IMR-90 (cell line): ENCODE results near the gene SCN1B. TPM values are rescaled to one million over a fixed set of nuclear protein-coding genes. Genes with fewer than 3 reads are reported as not detected.

ENCODE experiments used
- ATAC-seq: fragments of 200-7000 bp; cut with Tn5 transposase; 2 replicates; pipeline ENCODE4 v1.9.1; 2020; ENCODE audit warnings: low read depth, mild to moderate bottlenecking, moderate library complexity
- BruUV-seq: library from RNA; stranded (reverse); fragments of 400-500 nt; replicated peaks from 2 replicates; lab custom pipeline; 2021; lab: Mats Ljungman, UMichigan
- CTCF ChIA-PET: fragments of 300-600 bp; formaldehyde crosslinking; extraction: SDS; loops from one replicate; lab custom pipeline; 2021; ENCODE audit warnings: antibody characterized with exemption; lab: Yijun Ruan, JAX
- POLR2A ChIA-PET: fragments of 300-600 bp; sonication (Branson Sonifier 250); formaldehyde crosslinking; loops from one replicate; lab custom pipeline; 2022; ENCODE audit warnings: antibody characterized with exemption; ENCODE audit not compliant: unreplicated experiment; lab: Charles Lee
- DNase-seq: peaks from one replicate; pipeline ENCODE4 v3.0.0; 2013
- H2AFZ ChIP-seq: replicated peaks from 2 replicates; pipeline ENCODE3; 2013; ENCODE audit warnings: low read length, mild to moderate bottlenecking; ENCODE audit not compliant: poor library complexity
- H2AK5ac ChIP-seq: 2 replicates; pipeline ENCODE4 v1.6.1; 2013; ENCODE audit warnings: low read depth, low read length, inconsistent platforms
- H2AK9ac ChIP-seq: replicated peaks from 2 replicates; pipeline ENCODE3; 2013; ENCODE audit warnings: mild to moderate bottlenecking, low read depth, low read length, moderate library complexity; ENCODE audit not compliant: poor library complexity
- H2BK120ac ChIP-seq: 2 replicates; pipeline ENCODE4 v1.6.1; 2013; ENCODE audit warnings: low read depth, low read length, inconsistent platforms
- H2BK15ac ChIP-seq: 3 replicates; pipeline ENCODE4 v1.6.1; 2013; ENCODE audit warnings: low read depth, low read length, inconsistent platforms
- H2BK20ac ChIP-seq: 2 replicates; pipeline ENCODE4 v1.6.1; 2013; ENCODE audit warnings: low read depth, mild to moderate bottlenecking, inconsistent platforms, low read length, moderate library complexity
- H2BK5ac ChIP-seq: 2 replicates; pipeline ENCODE4 v1.6.1; 2013; ENCODE audit warnings: mild to moderate bottlenecking, low read depth, low read length, inconsistent platforms; ENCODE audit not compliant: poor library complexity, severe bottlenecking
- H3K14ac ChIP-seq: replicated peaks from 2 replicates; pipeline ENCODE4 v1.6.1; 2013; ENCODE audit warnings: low read depth, low read length, inconsistent platforms
- H3K18ac ChIP-seq: 2 replicates; pipeline ENCODE4 v1.6.1; 2013; ENCODE audit warnings: low read depth, low read length, control low read depth
- H3K23ac ChIP-seq: 2 replicates; pipeline ENCODE4 v1.6.1; 2013; ENCODE audit warnings: low read depth, low read length, inconsistent platforms
- H3K27ac ChIP-seq: 2 replicates; pipeline ENCODE4 v1.5.1; 2013; ENCODE audit warnings: mild to moderate bottlenecking, control low read depth, low read length; ENCODE audit not compliant: insufficient read depth
- H3K27me3 ChIP-seq: 2 replicates; pipeline ENCODE4 v1.6.1; 2013; ENCODE audit warnings: low read length; ENCODE audit not compliant: control insufficient read depth, insufficient read depth
- H3K36me3 ChIP-seq: 2 replicates; pipeline ENCODE4 v1.6.1; 2013; ENCODE audit warnings: low read length, mixed read lengths; ENCODE audit not compliant: control insufficient read depth, insufficient read depth
- H3K4ac ChIP-seq: 2 replicates; pipeline ENCODE4 v1.6.1; 2013; ENCODE audit warnings: low read depth, low read length, inconsistent platforms
- H3K4me1 ChIP-seq: 2 replicates; pipeline ENCODE4 v1.6.1; 2013; ENCODE audit warnings: low read length, mixed read lengths; ENCODE audit not compliant: control insufficient read depth, insufficient read depth
- H3K4me2 ChIP-seq: 2 replicates; pipeline ENCODE4 v1.6.1; 2013; ENCODE audit warnings: low read depth, mild to moderate bottlenecking, control low read depth, low read length, moderate library complexity
- H3K4me3 ChIP-seq: 2 replicates; pipeline ENCODE4 v1.5.1; 2013; ENCODE audit warnings: low read depth, mild to moderate bottlenecking, control low read depth, low read length, moderate library complexity; ENCODE audit not compliant: insufficient read depth
- H3K56ac ChIP-seq: 2 replicates; pipeline ENCODE4 v1.6.1; 2013; ENCODE audit warnings: low read length, inconsistent platforms; ENCODE audit not compliant: insufficient read depth; ENCODE audit errors: extremely low read depth
- H3K79me1 ChIP-seq, 2 experiments: 2 replicates each; pipeline ENCODE4 v1.6.1; 2013; ENCODE audit warnings: low read length in 2 of 2, inconsistent platforms in 1 of 2, low read depth in 1 of 2
- H3K9ac ChIP-seq: 2 replicates; pipeline ENCODE4 v1.6.1; 2013; ENCODE audit warnings: low read depth, low read length, control low read depth
- H3K9me1 ChIP-seq: 2 replicates; pipeline ENCODE4 v1.6.1; 2013; ENCODE audit warnings: low read length, inconsistent platforms; ENCODE audit not compliant: insufficient read depth
- H3K9me3 ChIP-seq: 2 replicates; pipeline ENCODE4 v1.6.1; 2013; ENCODE audit warnings: low read length; ENCODE audit not compliant: control insufficient read depth, insufficient read depth
- H4K20me1 ChIP-seq: 2 replicates; pipeline ENCODE4 v1.6.1; 2013; ENCODE audit warnings: low read length, inconsistent platforms; ENCODE audit not compliant: insufficient read depth
- H4K5ac ChIP-seq: 2 replicates; pipeline ENCODE4 v1.6.1; 2013; ENCODE audit warnings: mild to moderate bottlenecking, low read depth, low read length, control low read depth
- H4K8ac ChIP-seq, 2 experiments: 2 replicates each; pipeline ENCODE4 v1.6.1; 2013; ENCODE audit warnings: low read depth in 2 of 2, low read length in 2 of 2, control low read depth in 1 of 2, inconsistent platforms in 1 of 2
- H4K91ac ChIP-seq: 2 replicates; pipeline ENCODE4 v1.6.1; 2013; ENCODE audit warnings: low read depth, low read length, inconsistent platforms; ENCODE audit not compliant: insufficient read depth
- CEBPB ChIP-seq: IDR thresholded peaks from 2 replicates; pipeline ENCODE4 v1.6.1; 2012; ENCODE audit warnings: low read depth, low read length, improper control_type of control experiment
- CHD1 ChIP-seq: IDR thresholded peaks from 2 replicates; pipeline ENCODE4 v1.6.1; 2012; ENCODE audit warnings: low read depth, low read length, improper control_type of control experiment
- FOS ChIP-seq: fragments of 150-350 bp; IDR thresholded peaks from 2 replicates; pipeline ENCODE4 v1.6.1; 2016; ENCODE audit warnings: low read depth, low read length
- MAZ ChIP-seq: IDR thresholded peaks from 2 replicates; pipeline ENCODE4 v1.6.1; 2012; ENCODE audit warnings: low read depth, mild to moderate bottlenecking, low read length, improper control_type of control experiment, moderate library complexity, borderline replicate concordance
- POLR2A ChIP-seq: IDR thresholded peaks from 2 replicates; pipeline ENCODE4 v1.6.1; 2012; ENCODE audit warnings: mild to moderate bottlenecking, low read depth, low read length
- RAD21 ChIP-seq: IDR thresholded peaks from 2 replicates; pipeline ENCODE4 v1.6.1; 2012; ENCODE audit warnings: low read length, improper control_type of control experiment
- RCOR1 ChIP-seq: IDR thresholded peaks from 2 replicates; pipeline ENCODE4 v1.6.1; 2012; ENCODE audit warnings: mild to moderate bottlenecking, low read length, improper control_type of control experiment; ENCODE audit not compliant: insufficient replicate concordance
- SMC3 ChIP-seq: fragments of 150-350 bp; IDR thresholded peaks from 2 replicates; pipeline ENCODE4 v1.6.1; 2016; ENCODE audit warnings: low read depth, mild to moderate bottlenecking, antibody characterized with exemption, low read length, moderate library complexity
- WGBS, 2 experiments: methylation state at CpG; one replicate each; pipeline versions ENCODE4 v1.1.5 to v1.1.7; 2013; ENCODE audit warnings: missing lambda C conversion rate in 2 of 2; ENCODE audit not compliant: insufficient read length in 1 of 2; ENCODE audit errors: extremely low coverage in 2 of 2; 5-methylcytosine and 5-hydroxymethylcytosine counted together
- dilution Hi-C: fragments of 300-500 bp; cut with HindIII; formaldehyde crosslinking; loops from one replicate; pipeline ENCODE4 v1.14.3; 2018; ENCODE audit warnings: low sequenced_read_pairs; ENCODE audit not compliant: unreplicated experiment
- in situ Hi-C: fragments of 300-500 bp; cut with MboI; formaldehyde crosslinking; loops from 3 replicates; pipeline ENCODE4 v1.14.3; 2019; ENCODE audit warnings: low sequenced_read_pairs, inconsistent platforms, mixed read lengths
- intact Hi-C: fragments of 100-400 bp; cut with micrococcal nuclease; formaldehyde crosslinking; loops from 2 replicates; pipeline ENCODE4 v1.10.0; 2022
- polyA plus RNA-seq, 3 experiments: library from polyadenylated mRNA; depleted of rRNA; stranded (reverse); fragments of >200 nt; gene quantifications; 2 replicates each; pipeline ENCODE4 v1.2.3, GENCODE V29; 2012; ENCODE audit warnings: low replicate concordance in 1 of 3
- total RNA-seq: library from RNA; depleted of rRNA; stranded (reverse); fragments of >200 nt; gene quantifications from 2 replicates; pipeline ENCODE4 v1.2.3, GENCODE V29; 2012

SCN1B gene
- total and polyA plus RNA-seq, 2 of the 4 experiments (the other 2 are of a cell fraction) = 2.0 to 9.6 TPM

- no peaks in the 10 kb centered on the region for H3K4me1 ChIP-seq
- H4K8ac ChIP-seq = no peak overlapping the region
- no peaks in the 10 kb centered on the region for H3K9me3 ChIP-seq
- in situ Hi-C loops = no loop called here
- no peak overlapping the region for H3K56ac ChIP-seq
- H2AK5ac ChIP-seq = no peak overlapping the region
- DNase-seq (no peak), ATAC-seq (no peak)
- intact Hi-C loops = no loop called here
- WGBS, 2 experiments = 60% methylated on average over 1 of the region's 8 CpGs; no CpG with 5 or more reads in 1 of the 2 experiments
- no peak overlapping the region for H4K91ac ChIP-seq
- ChIA-PET POLR2A (no interaction called here), CTCF (no interaction called here)
- no TSS peak for BruUV-seq
- H2AFZ ChIP-seq = no peak overlapping the region
- H2AK9ac ChIP-seq = no peak overlapping the region
- no peak overlapping the region for H3K27ac ChIP-seq
- no peaks in the 10 kb centered on the region for H4K20me1 ChIP-seq
- TF ChIP-seq FOS (no peak), POLR2A (no peak), MAZ (no peak), SMC3 (no peak), RAD21 (no peak), CHD1 (no peak), RCOR1 (no peak), CEBPB (no peak)
- no peak overlapping the region for H3K9ac ChIP-seq
- no peaks in the 10 kb centered on the region for H3K9me1 ChIP-seq
- no peak overlapping the region for H3K14ac ChIP-seq
- H2BK15ac ChIP-seq = no peak overlapping the region
- H3K79me1 ChIP-seq = no peaks in the 10 kb centered on the region
- dilution Hi-C loops = no loop called here
- H3K4ac ChIP-seq = no peak overlapping the region
- no peak overlapping the region for H2BK20ac ChIP-seq
- peaks cover 12% of the 10 kb centered on the region for H3K27me3 ChIP-seq
- H3K4me2 ChIP-seq = no peak overlapping the region
- H3K36me3 ChIP-seq = no peaks in the 10 kb centered on the region
- H2BK5ac ChIP-seq = no peak overlapping the region
- no peak overlapping the region for H3K18ac ChIP-seq
- H2BK120ac ChIP-seq = no peak overlapping the region
- no peak overlapping the region for H3K4me3 ChIP-seq
- no peak overlapping the region for H4K5ac ChIP-seq
- H3K23ac ChIP-seq = no peak overlapping the region
Measured at GRCh38 chr19:35076657-35077056, 46.4 kb downstream of the SCN1B start.
